Stomach (tissue), 4 donors: ENCODE data around the gene MYADM.

Experiments
- CTCF ChIP-seq, 7 experiments: fragments of 450-650 bp in 4 of 7; fragments of 200-600 bp in 3 of 7; sonication (generic) in 3 of 7; IDR thresholded peaks; one replicate each; pipeline ENCODE4 v1.5.1; 2016 to 2019; ENCODE audit warnings: antibody characterized with exemption in 7 of 7, control low read depth in 2 of 7, mild to moderate bottlenecking in 1 of 7
- EP300 ChIP-seq: sonication (generic); formaldehyde crosslinking; IDR thresholded peaks from one replicate; pipeline ENCODE4 v1.6.1; 2017; ENCODE audit warnings: antibody characterized with exemption
- POLR2A ChIP-seq, 4 donors: fragments of 450-650 bp; IDR thresholded peaks; one replicate each; pipeline ENCODE4 v1.6.1; 2016; ENCODE audit warnings: antibody characterized with exemption in 4 of 4, control low read depth in 2 of 4, mild to moderate bottlenecking in 1 of 4, moderate library complexity in 1 of 4
- POLR2AphosphoS5 ChIP-seq, 3 donors: sonication (generic); formaldehyde crosslinking; IDR thresholded peaks; one replicate each; pipeline ENCODE4 v1.6.1; 2016; ENCODE audit warnings: antibody characterized with exemption in 3 of 3

- TF ChIP-seq POLR2A (IDR thresholded peaks at IDR 0.05) = no peak
- TF ChIP-seq CTCF (IDR thresholded peaks at IDR 0.05) = no peak
- no peak for TF ChIP-seq POLR2AphosphoS5 (IDR thresholded peaks at IDR 0.05)
- no peak for TF ChIP-seq EP300
Observed at GRCh38 chr19:53898636-53899341, 31.1 kb downstream of the MYADM start.
